Measurements from ENCODE around the gene USP17L29.
"Not testable (repeated sequence)": the region's sequence is repeated elsewhere in the genome, so short reads cannot be mapped to it uniquely, and the experiment has no call there.

Gene USP17L29

DNA sequence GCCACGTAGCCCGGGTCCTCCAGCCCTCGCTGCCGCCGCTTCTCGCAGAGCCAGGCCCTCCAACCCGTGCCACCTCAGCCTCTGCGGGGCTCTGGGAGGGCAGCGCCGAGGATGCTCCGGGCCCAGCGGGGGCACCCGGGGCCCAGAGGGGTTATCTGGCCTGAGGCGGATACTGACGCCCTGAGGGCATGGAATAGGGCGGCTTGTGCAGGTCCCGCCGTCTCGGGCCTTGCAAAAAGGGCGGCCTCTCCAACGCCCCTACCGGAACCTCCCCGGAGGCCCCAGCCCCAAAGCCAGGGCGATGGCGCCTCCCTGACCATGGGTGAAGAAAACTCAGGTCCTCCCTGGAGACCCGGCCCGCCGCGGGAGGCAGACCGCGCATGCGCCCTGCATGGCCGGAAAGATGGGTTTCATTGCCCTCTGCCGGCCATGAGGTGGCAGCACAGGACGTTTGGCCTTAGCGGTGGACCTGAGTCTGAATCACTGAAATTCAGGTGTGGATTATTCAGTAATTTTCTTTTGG is 27.6 kb downstream of the USP17L29 start:
- not testable (repeated sequence) for H3K4me1 ChIP-seq; H3K9me3 ChIP-seq (ENCODE audit: control insufficient read depth, low read length); H3K79me2 ChIP-seq; H3K27me3 ChIP-seq (ENCODE audit: control insufficient read depth, insufficient read depth, low read length); H3K36me3 ChIP-seq (ENCODE audit: control insufficient read depth, insufficient read depth, low read length); H3K9ac ChIP-seq; H3K27ac ChIP-seq
- Histone ChIP-seq H3K4me2 (ENCODE audit: low read length) (peak overlapping the region; percentile 67), H2AFZ (peak overlapping the region; percentile 67), H3K4me3 (ENCODE audit: low read depth, low read length) (peak overlapping the region; percentile 57)
- TF ChIP-seq, protein P1, sequence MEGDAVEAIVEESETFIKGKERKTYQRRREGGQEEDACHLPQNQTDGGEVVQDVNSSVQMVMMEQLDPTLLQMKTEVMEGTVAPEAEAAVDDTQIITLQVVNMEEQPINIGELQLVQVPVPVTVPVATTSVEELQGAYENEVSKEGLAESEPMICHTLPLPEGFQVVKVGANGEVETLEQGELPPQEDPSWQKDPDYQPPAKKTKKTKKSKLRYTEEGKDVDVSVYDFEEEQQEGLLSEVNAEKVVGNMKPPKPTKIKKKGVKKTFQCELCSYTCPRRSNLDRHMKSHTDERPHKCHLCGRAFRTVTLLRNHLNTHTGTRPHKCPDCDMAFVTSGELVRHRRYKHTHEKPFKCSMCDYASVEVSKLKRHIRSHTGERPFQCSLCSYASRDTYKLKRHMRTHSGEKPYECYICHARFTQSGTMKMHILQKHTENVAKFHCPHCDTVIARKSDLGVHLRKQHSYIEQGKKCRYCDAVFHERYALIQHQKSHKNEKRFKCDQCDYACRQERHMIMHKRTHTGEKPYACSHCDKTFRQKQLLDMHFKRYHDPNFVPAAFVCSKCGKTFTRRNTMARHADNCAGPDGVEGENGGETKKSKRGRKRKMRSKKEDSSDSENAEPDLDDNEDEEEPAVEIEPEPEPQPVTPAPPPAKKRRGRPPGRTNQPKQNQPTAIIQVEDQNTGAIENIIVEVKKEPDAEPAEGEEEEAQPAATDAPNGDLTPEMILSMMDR (IDR thresholded peaks at IDR 0.05): peak; percentile 56

- Histone ChIP-seq H3K36me3 (ENCODE audit: control insufficient read depth, insufficient read depth, low read length) (no peaks in the 10 kb centered on the region), H3K27me3 (ENCODE audit: control insufficient read depth, insufficient read depth, low read length) (no peaks in the 10 kb centered on the region), H2AFZ (no peak overlapping the region), H3K79me2 (no peaks in the 10 kb centered on the region), H3K9me3 (ENCODE audit: control insufficient read depth, low read length) (no peaks in the 10 kb centered on the region), H3K9ac (no peak overlapping the region), H3K4me3 (ENCODE audit: low read depth, low read length) (no peak overlapping the region), H3K4me1 (no peaks in the 10 kb centered on the region), H3K27ac (no peak overlapping the region), H3K4me2 (ENCODE audit: low read length) (no peak overlapping the region)
- TF ChIP-seq, protein P1 (IDR thresholded peaks at IDR 0.05): no peak
Observed at GRCh38 chr4:9384126-9384525, 30.7 kb downstream of the USP17L29 start.

DNA sequence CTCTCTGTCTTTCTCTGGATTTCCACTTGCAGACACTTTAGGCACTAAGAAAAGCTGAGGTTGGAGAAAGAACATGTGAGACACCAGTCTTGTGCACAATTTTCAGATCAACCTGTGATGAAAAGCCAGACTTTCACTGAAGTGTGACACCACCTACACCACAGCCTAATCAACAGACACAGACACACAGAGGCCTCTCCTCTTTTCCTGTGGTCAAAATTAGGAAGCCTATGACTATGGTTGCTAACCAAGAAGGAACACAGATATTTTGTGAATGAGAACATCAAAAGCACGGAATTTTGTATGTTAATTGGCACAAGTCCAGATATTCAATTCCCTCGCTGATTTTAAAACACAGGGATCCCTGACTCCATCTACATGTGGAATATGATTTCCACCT is 35.6 kb downstream of the USP17L29 start:
- H3K27ac ChIP-seq; H3K9ac ChIP-seq; H3K4me2 ChIP-seq (ENCODE audit: low read length); H3K4me3 ChIP-seq (ENCODE audit: low read depth, low read length); H3K79me2 ChIP-seq; H2AFZ ChIP-seq; H3K9me3 ChIP-seq (ENCODE audit: control insufficient read depth, low read length); H3K4me1 ChIP-seq; H3K36me3 ChIP-seq (ENCODE audit: control insufficient read depth, insufficient read depth, low read length); H3K27me3 ChIP-seq (ENCODE audit: control insufficient read depth, insufficient read depth, low read length): not testable (repeated sequence)
